Heart left ventricle (tissue), 13 donors: Measurements from ENCODE around the gene HOPX.

Experiments
- POLR2A ChIP-seq, 2 donors: fragments of 450-650 bp; IDR thresholded peaks; one replicate each; pipeline ENCODE4 v1.6.1; 2017; ENCODE audit warnings: antibody characterized with exemption in 2 of 2, mild to moderate bottlenecking in 2 of 2, moderate library complexity in 2 of 2
- TF ChIP-seq, protein P1 (sequence below), 12 donors: fragments of 200-600 bp; sonication (generic) in 4 of 12; IDR thresholded peaks; one replicate each; pipeline versions ENCODE4 v1.5.0 to v1.8.0; 2018 to 2022; ENCODE audit warnings: antibody characterized with exemption in 12 of 12, mild to moderate bottlenecking in 5 of 12
- donor health status: ischemic (EF 13 %, LVEDD 7.1; RV severe dilation, severe dysfunction).
- donor health status: DM: no; HTN: yes; CAD: no.
- donor health status: DM: no; HTN: no; CAD: no.
- donor health status: ischemic (EF 25% LVEDD 6.9; RV normal size, moderate dysfunction).
- donor health status: ischemic (EF 25% LVEDD 5.7; RV mildly dilated, moderate dysfunction).
- donor health status: ischemic (EF 35%, LVEDD 5.7; RV mildly dilated, moderate dysfunction).
- donor health status: nonischemic (EF 11% LVEDD 7.7; RV severe dilation, severe dysfunction).
- donor health status: DM: yes; HTN: yes; CAD: no.
- donor health status: PGD.
- donor health status: ischemic (EF 29% LVEDD 5.4; RV normal size, mild dysfunction).
- donor health status: nonischemic (EF 23%, LVEDD 6.1; RV moderate dilation, normal function).

DNA sequence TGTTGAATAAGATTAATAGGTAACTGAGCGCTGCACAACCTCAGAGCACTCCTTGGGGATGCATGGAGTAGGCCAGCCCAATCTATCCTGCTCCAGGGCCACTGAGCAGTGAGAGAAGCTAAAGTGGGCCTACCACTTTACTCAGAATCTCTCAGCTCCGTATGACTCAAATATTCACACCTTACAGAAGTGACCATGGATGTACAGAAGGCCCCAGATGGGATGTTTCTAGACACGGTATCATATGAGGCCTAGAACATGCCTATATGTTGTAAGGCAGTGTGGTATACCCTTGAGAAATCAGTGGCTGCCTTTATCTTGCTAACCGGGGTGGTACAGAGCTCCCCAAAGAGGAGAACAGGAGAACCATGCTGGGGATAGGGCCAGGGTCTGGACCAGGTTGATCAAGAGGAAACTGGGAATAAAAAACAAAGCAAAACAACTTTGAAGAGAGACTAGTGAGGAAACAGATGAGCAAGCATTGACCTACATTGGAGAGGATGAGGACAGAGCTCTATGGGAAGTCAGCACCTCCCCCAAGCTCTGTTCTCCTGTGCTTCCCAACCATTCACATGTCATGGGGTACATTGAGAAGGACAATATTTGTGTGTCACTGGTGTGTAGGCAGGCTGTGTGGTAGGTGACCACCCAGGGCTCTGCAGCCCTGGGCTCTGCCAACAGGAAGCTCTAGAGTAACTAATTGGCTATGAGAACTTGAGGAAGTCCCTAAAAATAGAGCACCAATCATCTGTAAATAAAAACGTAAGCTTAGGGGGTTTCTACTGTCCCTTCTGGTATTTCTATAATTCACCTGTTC lies 31.4 kb downstream of the HOPX start:
- TF ChIP-seq, protein P1, sequence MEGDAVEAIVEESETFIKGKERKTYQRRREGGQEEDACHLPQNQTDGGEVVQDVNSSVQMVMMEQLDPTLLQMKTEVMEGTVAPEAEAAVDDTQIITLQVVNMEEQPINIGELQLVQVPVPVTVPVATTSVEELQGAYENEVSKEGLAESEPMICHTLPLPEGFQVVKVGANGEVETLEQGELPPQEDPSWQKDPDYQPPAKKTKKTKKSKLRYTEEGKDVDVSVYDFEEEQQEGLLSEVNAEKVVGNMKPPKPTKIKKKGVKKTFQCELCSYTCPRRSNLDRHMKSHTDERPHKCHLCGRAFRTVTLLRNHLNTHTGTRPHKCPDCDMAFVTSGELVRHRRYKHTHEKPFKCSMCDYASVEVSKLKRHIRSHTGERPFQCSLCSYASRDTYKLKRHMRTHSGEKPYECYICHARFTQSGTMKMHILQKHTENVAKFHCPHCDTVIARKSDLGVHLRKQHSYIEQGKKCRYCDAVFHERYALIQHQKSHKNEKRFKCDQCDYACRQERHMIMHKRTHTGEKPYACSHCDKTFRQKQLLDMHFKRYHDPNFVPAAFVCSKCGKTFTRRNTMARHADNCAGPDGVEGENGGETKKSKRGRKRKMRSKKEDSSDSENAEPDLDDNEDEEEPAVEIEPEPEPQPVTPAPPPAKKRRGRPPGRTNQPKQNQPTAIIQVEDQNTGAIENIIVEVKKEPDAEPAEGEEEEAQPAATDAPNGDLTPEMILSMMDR (IDR thresholded peaks at IDR 0.05) = no peak
- no peak for TF ChIP-seq POLR2A (IDR thresholded peaks at IDR 0.05)
